SU-DHL-6 (cell line): ENCODE data around the gene BEX3.

Experiments used
- CTCF ChIP-seq: fragments of 200-600 bp; sonication (generic); IDR thresholded peaks from one replicate; pipeline ENCODE4 v1.5.1; 2017; ENCODE audit warnings: antibody characterized with exemption, mild to moderate bottlenecking, low read length, moderate library complexity; ENCODE audit not compliant: insufficient read depth, poor library complexity, severe bottlenecking
- EZH2phosphoT487 ChIP-seq: fragments of 200-600 bp; sonication (generic), shearing (Covaris generic); conservative IDR thresholded peaks from 2 replicates; pipeline ENCODE4 v1.6.1; 2018; ENCODE audit warnings: mild to moderate bottlenecking, antibody characterized with exemption, low read length, moderate library complexity, mixed read lengths

- TF ChIP-seq CTCF (no peak), EZH2phosphoT487 (no peak)
Measured at GRCh38 chrX:103330681-103331288, 45.6 kb upstream of the BEX3 start.
